Ishikawa (cell line): ENCODE results near the gene ATRX.

ENCODE experiments used
- CEBPB ChIP-seq: IDR thresholded peaks from 2 replicates; pipeline ENCODE4 v1.6.1; 2012
- CREB1 ChIP-seq: IDR thresholded peaks from 2 replicates; pipeline ENCODE4 v1.6.1; 2012; ENCODE audit warnings: low read depth
- EGR1 ChIP-seq: IDR thresholded peaks from 2 replicates; pipeline ENCODE4 v1.6.1; 2012
- EP300 ChIP-seq: IDR thresholded peaks from 2 replicates; pipeline ENCODE4 v1.6.1; 2012; ENCODE audit warnings: borderline replicate concordance
- FOXM1 ChIP-seq: IDR thresholded peaks from 2 replicates; pipeline ENCODE4 v1.6.1; 2012; ENCODE audit warnings: low read depth, borderline replicate concordance
- MAX ChIP-seq: IDR thresholded peaks from 2 replicates; pipeline ENCODE4 v1.6.1; 2012
- RAD21 ChIP-seq: IDR thresholded peaks from 2 replicates; pipeline ENCODE4 v1.6.1; 2012; ENCODE audit warnings: low read depth
- REST ChIP-seq: IDR thresholded peaks from 2 replicates; pipeline ENCODE4 v1.6.1; 2012; ENCODE audit warnings: low read depth, mild to moderate bottlenecking
- TAF1 ChIP-seq: IDR thresholded peaks from 2 replicates; pipeline ENCODE4 v1.6.1; 2012; ENCODE audit warnings: low read depth, mild to moderate bottlenecking
- TCF12 ChIP-seq: IDR thresholded peaks from 2 replicates; pipeline ENCODE4 v1.6.1; 2012; ENCODE audit warnings: low read depth
- TEAD4 ChIP-seq: IDR thresholded peaks from 2 replicates; pipeline ENCODE4 v1.6.1; 2012
- USF1 ChIP-seq: IDR thresholded peaks from 2 replicates; pipeline ENCODE4 v1.6.1; 2012
- YY1 ChIP-seq: IDR thresholded peaks from 2 replicates; pipeline ENCODE4 v1.6.1; 2012; ENCODE audit warnings: low read depth
- ZBTB7A ChIP-seq: IDR thresholded peaks from 2 replicates; pipeline ENCODE4 v1.6.1; 2012; ENCODE audit warnings: low read depth

GRCh38 chrX:77743720-77744119 is 42.3 kb downstream of the ATRX start:
- TF ChIP-seq EP300 (no peak), FOXM1 (no peak), EGR1 (no peak), TAF1 (no peak), TEAD4 (no peak), USF1 (no peak), RAD21 (no peak), ZBTB7A (no peak), YY1 (no peak), TCF12 (no peak), CEBPB (no peak), MAX (no peak), CREB1 (no peak), REST (no peak)
